Psoas muscle (tissue), 8 donors: ENCODE data around the gene NOL3. TPM values are rescaled to one million over a fixed set of nuclear protein-coding genes. Genes with fewer than 3 reads are reported as not detected.
A peak's percentile ranks its signal among the peaks of the same experiment; 100 is the strongest.

ENCODE experiments used
- ATAC-seq, 4 donors: fragments of 200-7000 bp; cut with Tn5 transposase; one replicate each; pipeline ENCODE4 v1.9.1; 2020; ENCODE audit warnings: moderate library complexity in 3 of 4, mild to moderate bottlenecking in 2 of 4
- DNase-seq, 2 donors: peaks; one replicate each; pipeline ENCODE4 v3.0.0-alpha.2; 2020
- H3K27ac ChIP-seq: fragments of 200-600 bp; one replicate; pipeline ENCODE4 v1.8.0; 2022
- H3K27me3 ChIP-seq, 3 donors: fragments of 200-600 bp in 1 of 3; one replicate each; pipeline versions ENCODE4 v1.6.1 to v1.8.0; 2013 to 2022; ENCODE audit warnings: low read length in 2 of 3, mild to moderate bottlenecking in 2 of 3, moderate library complexity in 1 of 3; ENCODE audit not compliant: insufficient read depth in 3 of 3
- H3K36me3 ChIP-seq, 2 donors: fragments of 200-600 bp in 1 of 2; one replicate each; pipeline versions ENCODE4 v1.6.1 to v1.8.0; 2013 to 2022; ENCODE audit warnings: low read depth in 1 of 2, mild to moderate bottlenecking in 1 of 2, moderate library complexity in 1 of 2; ENCODE audit not compliant: insufficient read depth in 1 of 2
- H3K4me1 ChIP-seq: fragments of 200-600 bp; one replicate; pipeline ENCODE4 v1.8.0; 2022
- H3K4me3 ChIP-seq: fragments of 200-600 bp; one replicate; pipeline ENCODE4 v1.8.0; 2022; ENCODE audit warnings: mild to moderate bottlenecking
- H3K9me3 ChIP-seq: fragments of 200-600 bp; one replicate; pipeline ENCODE4 v1.8.0; 2022
- WGBS, 3 donors: extraction: QIAGEN DNeasy Blood & Tissue Kit; methylation state at CpG; one replicate each; pipeline versions ENCODE4 v1.1.6 to v1.1.7; 2013; 5-methylcytosine and 5-hydroxymethylcytosine counted together
- intact Hi-C, 2 donors: fragments of 100-400 bp; cut with DNase I; formaldehyde crosslinking; loops; one replicate each; pipeline versions ENCODE4 v1.11.0 to v1.14.2; 2022
- polyA plus RNA-seq, 3 donors: library from polyadenylated mRNA; stranded (reverse); fragments of 200-250 nt; gene quantifications; one replicate each; pipeline ENCODE4 v1.2.3, GENCODE V29; 2013
- total RNA-seq, 4 donors: library from RNA; stranded (reverse); fragmentation: NEBNext Ultra II Directional in 2 of 4; extraction: Animal tissue kit (Norgen Biotek cat#: 25700) in 2 of 4; gene quantifications; one replicate each; pipeline versions ENCODE4 v1.2.1 to v1.2.4, GENCODE V29; 2021 to 2023
- TF ChIP-seq, protein P1 (sequence below): fragments of 200-600 bp; IDR thresholded peaks from one replicate; pipeline ENCODE4 v1.8.0; 2022; ENCODE audit warnings: antibody characterized with exemption
- donor health status: healthy with polysubstance abuse.
- donor health status: DM: no; HTN: no; CAD: no; lungs with moderate emphysema.
- donor health status: Bipolar disorder and iron deficiency.
- donor health status: healthy.
- donor health status: DM: yes; HTN: yes; CAD: no.
- donor health status: DM: no; HTN: no; CAD: no.
- donor health status: DM: no; HTN: no; CAD: no.
- donor health status: DM: yes; HTN: yes; CAD: no.

NOL3 gene
- total and polyA plus RNA-seq, 7 donors: 53.6 to 133 (median 93.9) TPM

DNA sequence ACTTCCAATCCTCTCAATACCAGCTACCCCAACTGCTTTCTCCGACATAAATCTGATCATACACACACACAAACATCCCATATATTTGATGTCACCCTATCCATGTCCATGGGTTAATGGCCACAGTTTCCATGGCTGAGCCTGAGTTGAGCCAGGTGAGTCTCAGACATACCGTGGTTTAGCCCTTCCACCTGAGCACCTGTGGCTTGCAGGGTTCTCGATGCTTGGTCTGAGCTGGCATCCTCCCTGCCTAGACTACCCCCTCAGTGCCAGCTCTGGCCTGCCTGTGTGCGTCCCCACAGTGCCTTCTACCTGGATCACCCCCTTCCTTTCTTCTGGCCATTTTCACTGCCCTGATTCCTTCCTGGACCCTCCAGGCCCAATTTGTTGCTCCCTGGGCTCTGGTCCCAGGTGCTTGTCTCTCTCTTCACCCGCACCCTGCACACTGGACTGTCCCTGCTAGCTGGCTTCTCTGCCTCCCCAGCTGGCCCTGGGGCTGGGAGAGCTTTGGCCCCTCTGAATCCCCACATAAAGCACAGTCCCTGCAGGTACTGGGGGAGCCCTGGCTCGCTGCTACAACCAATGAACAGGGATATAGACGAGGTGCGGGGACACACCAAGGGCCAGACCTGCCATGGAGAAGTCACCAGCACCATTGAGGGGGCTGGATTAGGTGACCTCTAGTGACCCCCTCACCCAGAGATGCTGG lies 35.9 kb downstream of the NOL3 start:
- TF ChIP-seq, protein P1, sequence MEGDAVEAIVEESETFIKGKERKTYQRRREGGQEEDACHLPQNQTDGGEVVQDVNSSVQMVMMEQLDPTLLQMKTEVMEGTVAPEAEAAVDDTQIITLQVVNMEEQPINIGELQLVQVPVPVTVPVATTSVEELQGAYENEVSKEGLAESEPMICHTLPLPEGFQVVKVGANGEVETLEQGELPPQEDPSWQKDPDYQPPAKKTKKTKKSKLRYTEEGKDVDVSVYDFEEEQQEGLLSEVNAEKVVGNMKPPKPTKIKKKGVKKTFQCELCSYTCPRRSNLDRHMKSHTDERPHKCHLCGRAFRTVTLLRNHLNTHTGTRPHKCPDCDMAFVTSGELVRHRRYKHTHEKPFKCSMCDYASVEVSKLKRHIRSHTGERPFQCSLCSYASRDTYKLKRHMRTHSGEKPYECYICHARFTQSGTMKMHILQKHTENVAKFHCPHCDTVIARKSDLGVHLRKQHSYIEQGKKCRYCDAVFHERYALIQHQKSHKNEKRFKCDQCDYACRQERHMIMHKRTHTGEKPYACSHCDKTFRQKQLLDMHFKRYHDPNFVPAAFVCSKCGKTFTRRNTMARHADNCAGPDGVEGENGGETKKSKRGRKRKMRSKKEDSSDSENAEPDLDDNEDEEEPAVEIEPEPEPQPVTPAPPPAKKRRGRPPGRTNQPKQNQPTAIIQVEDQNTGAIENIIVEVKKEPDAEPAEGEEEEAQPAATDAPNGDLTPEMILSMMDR: no peak
- intact Hi-C loops: no loop called here
- Histone ChIP-seq H3K36me3 (peaks cover 5 to 30% of the 10 kb centered on the region in 2 donors), H3K27ac (no peak overlapping the region), H3K4me3 (no peak overlapping the region), H3K4me1 (peaks cover 26% of the 10 kb centered on the region), H3K27me3 (no peaks in the 10 kb centered on the region), H3K9me3 (no peaks in the 10 kb centered on the region)
- WGBS, 3 donors: 93 to 95% (median 94%) methylated on average over 8 of the region's 8 CpGs
- no peak for DNase-seq
- ATAC-seq: no peak

GRCh38 chr16:67206838-67207248 lies 36.5 kb downstream of the NOL3 start:
- 92 to 97% (median 93%) methylated on average over 3 of the region's 3 CpGs for WGBS, 3 donors
- ATAC-seq: no peak
- no peak overlapping the region for H3K4me3 ChIP-seq
- TF ChIP-seq, protein P1: no peak
- no peaks in the 10 kb centered on the region for H3K9me3 ChIP-seq
- H3K27ac ChIP-seq: peak overlapping the region; percentile 68
- H3K27me3 ChIP-seq: no peaks in the 10 kb centered on the region
- peaks cover 5 to 24% of the 10 kb centered on the region in 2 donors for H3K36me3 ChIP-seq
- intact Hi-C loops: no loop called here
- H3K4me1 ChIP-seq: peaks cover 26% of the 10 kb centered on the region
- no peak for DNase-seq

DNA sequence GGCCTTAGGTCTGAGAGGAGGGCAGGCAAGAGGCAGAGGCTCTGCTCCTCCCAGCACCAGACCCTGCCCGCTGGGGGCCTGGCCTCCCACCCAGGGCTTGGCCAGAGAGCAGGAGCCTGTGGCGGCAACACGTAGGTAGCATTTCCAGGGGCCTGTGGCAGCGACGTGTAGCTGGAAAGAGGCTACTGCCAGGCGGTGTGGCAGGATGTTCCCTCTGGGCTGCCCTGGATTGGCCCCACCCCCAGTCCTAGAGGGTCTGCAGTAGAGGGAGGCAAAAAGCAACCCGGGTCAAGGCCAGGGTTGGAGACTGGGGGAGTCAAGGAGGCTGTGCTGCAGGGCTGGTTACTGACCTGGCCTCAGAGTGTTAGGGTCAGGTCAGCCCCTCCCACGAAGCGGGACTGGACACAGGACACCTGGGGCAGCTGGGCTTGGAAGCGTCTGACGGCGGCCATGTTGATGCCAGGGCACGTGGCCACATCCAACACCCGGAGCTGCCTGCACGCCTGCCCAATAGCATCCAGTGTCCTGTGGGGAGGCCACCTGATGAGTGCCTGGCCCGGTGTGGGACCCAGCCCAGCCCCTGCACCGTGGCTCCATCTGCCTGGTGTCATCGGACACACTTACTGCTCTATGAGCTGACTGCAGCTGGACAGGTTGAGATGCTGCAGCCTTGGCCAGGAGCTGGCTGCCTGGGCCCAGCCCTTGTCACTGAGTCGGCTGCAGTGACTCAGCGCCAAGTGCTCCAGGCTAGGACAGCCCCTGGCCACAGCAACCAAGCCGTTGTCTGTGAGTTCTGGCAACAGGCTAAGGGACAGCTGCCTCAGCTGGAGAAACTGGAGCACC lies 37.1 kb downstream of the NOL3 start:
- TF ChIP-seq, protein P1: no peak
- ATAC-seq (peak; percentile 85 to 88 (median 86)), DNase-seq (peak; percentile 66 to 84)
- Histone ChIP-seq H3K4me3 (no peak overlapping the region), H3K4me1 (peaks cover 26% of the 10 kb centered on the region), H3K9me3 (no peaks in the 10 kb centered on the region), H3K36me3 (peaks cover 5 to 20% of the 10 kb centered on the region in 2 donors), H3K27ac (peak overlapping the region; percentile 68), H3K27me3 (no peaks in the 10 kb centered on the region)
- 35 to 55% (median 37%) methylated on average over 20 to 21 of the region's 21 CpGs for WGBS, 3 donors
- intact Hi-C loops: no loop called here

DNA sequence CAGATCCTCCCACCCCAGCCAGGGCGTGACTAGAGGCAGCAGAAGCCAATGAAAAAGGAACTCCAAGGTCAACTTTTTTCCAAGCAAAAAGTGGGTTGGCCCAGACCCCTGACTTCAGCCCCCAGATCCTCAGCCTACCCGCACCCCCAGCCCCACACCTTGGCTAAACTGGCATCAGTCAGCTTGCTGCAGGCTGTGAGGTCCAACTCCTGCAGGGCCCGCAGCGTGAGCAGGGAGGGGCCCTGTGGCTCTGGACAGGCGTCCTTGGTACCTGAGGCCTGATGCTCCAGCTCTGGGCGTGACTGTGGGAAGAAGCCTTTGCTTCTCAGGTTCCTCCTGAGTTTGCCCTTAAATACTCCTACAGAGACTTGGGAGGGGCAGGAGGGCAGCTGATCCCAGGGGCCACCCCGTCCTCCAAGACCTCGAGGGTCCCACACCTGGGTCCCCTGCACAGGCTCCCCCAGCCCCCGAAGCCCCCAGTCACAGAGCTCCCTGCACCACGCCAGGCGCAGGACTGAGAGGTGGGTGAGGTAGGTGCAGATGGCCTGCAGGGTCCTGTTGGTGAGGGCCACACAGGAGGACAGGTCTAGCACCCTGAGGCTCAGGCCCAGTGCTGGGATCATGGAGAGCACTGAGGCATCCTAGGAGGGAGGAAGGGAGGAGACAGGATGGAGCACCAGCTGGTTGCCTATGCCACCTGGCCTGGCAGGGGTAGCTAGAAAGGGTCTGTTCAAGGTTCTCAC lies 38.0 kb downstream of the NOL3 start:
- DNase-seq (no peak), ATAC-seq (peak; percentile 2 to 12 (median 8))
- WGBS, 3 donors: 79 to 89% (median 88%) methylated on average over 11 of the region's 11 CpGs
- peak overlapping the region; percentile 68 for H3K27ac ChIP-seq
- H3K36me3 ChIP-seq: peaks cover 0 to 12% of the 10 kb centered on the region in 2 donors
- TF ChIP-seq, protein P1: no peak
- no peaks in the 10 kb centered on the region for H3K27me3 ChIP-seq
- no peak overlapping the region for H3K4me3 ChIP-seq
- intact Hi-C loops: no loop called here
- H3K9me3 ChIP-seq: no peaks in the 10 kb centered on the region
- peaks cover 27% of the 10 kb centered on the region for H3K4me1 ChIP-seq
